Left renal pelvis (tissue), 4 donors: ENCODE results near the gene OS9. TPM values are rescaled to one million over a fixed set of nuclear protein-coding genes. Genes with fewer than 3 reads are reported as not detected.
"Not testable (repeated sequence)": the region's sequence is repeated elsewhere in the genome, so short reads cannot be mapped to it uniquely, and the experiment has no call there.

ENCODE experiments used
- DNase-seq, 4 donors: peaks; one replicate each; pipeline ENCODE4 v3.0.0-alpha.2; 2013; ENCODE audit warnings: low read depth in 4 of 4, low spot score in 3 of 4
- polyA plus RNA-seq, 4 donors: library from polyadenylated mRNA; unstranded; fragments of 120-200 nt; gene quantifications; one replicate each; pipeline ENCODE4 v1.2.1, GENCODE V29; 2013; ENCODE audit not compliant: insufficient read length in 4 of 4

OS9 gene
- polyA plus RNA-seq, 4 donors: 189 to 235 (median 201) TPM

DNA sequence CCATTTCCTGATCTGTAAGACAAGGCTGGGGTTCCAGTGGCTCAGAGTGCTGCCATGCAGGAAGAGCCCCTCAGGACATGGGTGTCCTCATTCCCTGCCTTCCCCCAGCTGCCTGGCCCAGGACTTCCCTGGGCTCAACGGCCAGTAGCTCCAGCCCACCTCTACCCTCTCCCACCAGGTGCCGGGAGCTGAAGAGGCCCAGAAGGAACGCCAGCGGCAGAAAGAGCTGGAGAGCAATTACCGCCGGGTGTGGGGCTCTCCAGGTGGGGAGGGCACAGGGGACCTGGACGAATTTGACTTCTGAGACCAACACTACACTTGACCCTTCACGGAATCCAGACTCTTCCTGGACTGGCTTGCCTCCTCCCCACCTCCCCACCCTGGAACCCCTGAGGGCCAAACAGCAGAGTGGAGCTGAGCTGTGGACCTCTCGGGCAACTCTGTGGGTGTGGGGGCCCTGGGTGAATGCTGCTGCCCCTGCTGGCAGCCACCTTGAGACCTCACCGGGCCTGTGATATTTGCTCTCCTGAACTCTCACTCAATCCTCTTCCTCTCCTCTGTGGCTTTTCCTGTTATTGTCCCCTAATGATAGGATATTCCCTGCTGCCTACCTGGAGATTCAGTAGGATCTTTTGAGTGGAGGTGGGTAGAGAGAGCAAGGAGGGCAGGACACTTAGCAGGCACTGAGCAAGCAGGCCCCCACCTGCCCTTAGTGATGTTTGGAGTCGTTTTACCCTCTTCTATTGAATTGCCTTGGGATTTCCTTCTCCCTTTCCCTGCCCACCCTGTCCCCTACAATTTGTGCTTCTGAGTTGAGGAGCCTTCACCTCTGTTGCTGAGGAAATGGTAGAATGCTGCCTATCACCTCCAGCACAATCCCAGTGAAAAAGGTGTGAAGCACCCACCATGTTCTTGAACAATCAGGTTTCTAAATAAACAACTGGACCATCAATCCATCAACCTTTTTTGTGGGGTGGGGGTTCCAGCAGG is 27.0 kb downstream of the OS9 start:
- DNase-seq: no peak

DNA sequence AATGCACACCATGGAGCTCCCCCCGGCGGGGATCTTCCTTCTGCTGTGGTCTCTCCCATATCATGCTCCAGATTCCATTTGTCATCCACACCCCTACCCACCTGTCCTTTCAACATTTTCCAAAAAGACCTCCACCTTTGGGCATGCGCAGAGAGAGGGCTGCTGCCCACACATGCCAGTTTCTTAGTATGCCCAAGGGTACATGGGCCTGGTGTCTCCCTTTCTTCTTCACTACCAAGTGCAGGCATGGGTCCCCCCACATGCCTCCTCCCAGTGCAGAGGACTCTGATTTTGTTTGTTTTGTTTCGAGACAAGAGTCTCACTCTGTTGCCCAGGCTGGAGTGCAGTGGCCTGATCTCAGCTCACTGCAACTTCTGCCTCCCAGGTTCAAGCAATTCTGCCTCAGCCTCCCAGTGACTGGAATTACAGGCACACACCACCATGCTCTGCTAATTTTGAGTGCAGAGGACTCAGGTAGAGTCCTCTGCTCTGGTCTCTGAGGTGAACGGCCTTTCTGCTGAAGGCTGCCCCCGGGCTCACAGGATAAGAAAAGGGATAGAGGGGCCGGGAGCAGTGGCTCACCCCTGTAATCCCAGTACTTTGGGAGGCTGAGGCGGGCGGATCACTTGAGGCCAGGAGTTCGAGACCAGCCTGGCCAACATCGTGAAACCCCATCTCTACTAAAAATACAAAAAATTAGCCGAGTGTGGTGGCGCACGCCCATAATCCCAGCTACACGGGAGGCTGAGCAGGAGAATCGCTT is 28.1 kb downstream of the OS9 start:
- not testable (repeated sequence) for DNase-seq

DNA sequence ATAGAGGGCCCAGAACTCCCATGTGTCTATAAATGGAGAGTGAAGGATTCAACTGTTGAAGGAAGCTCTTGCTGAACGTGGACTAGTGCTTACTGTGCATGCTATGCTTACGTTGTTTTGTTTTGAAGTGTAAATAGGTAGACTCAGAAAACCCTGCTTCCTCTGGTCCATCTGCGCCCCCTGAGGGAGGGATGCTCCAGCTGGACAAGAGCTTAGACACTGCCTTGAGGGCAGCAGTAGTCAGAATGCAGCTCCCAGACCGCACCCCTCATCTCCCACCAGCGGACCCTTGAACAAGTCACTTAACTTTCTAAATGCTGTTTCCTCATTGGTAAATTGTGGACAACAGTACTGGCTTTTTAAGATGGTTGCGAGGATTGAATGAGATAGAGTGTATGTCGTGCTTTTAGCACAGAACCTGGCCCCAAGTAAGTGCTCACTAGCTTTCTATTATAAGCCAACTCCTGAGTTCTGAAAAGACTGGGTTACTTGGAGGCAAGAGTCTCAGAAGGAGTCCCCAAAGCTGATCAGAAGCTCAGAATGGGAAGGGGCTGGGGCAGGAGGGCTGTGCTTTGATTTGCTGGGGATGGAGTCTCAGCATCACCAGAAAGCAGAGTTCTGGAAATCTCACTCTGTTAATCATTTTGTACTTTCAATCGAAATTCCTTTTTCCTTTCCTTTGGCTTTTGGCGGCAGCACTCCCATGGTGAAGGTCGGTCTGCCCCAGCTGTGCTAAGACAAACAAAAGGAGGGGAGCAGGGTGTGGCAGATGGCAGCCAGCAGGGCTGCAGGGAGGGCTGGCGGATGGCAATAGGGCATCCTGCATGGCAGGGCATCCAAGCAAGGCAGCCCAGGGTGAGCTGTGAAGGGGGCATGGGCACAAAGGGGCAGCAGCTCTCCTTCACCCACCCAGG is 29.0 kb downstream of the OS9 start:
- no peak for DNase-seq

DNA sequence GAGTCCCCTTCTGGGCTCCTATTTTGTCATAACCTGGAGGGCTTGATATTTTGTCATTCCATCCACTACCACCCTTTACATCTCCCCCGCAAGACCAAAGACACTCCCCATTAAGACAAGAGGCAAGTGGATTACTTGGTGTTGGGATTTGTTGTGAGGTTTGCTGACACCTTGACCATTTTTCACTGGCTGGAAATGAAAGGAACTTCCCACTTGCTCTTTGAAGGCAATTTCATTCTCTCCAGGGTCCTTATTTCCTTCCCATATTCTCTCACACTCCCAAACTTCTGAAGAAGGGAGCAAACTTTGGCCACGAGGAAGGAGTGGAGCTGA is 29.7 kb downstream of the OS9 start:
- no peak for DNase-seq

DNA sequence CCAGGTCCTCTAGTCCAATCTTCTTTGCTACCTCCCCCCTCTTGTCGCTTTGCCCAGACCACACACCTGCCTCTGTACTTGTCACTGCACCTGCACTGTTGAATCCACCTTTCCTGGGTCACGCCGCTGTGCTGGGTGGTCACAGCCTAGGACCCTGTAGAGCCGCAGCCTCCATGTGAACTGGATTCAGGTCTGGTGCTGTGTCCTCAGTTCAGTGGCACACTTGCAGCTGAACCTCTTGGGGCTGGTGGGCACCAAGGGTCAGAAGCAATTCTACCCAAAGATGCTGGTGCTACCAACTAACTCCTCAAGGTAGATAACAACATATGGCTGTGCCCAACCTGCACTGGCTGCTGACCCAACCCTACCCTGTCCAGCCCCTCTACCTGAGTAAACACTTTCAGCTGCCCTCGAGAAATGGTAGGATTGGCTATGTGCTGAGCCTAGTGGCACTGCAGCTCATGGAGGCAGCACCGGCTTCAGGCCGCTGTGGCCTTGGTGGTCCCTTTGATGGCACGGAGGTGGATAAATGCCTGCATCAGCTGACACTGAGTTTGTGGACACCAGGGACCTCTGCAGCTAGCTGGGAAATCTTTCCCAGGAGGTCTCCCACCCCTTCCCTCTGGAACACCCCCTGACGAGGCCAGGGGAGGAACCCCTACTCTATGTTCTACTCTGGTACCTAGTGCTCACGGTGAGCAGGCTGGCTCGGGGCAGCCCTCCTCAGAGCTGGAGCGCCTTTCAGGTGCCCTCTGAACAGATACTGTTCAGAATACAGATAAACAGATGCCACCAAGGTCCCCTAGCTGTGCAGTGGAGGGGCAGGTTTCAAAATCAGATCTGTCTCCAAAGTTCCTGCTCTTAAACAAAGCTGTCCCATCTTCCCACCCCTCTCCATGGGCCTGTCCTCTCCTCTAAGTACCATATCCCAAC is 30.3 kb downstream of the OS9 start:
- no peak for DNase-seq

DNA sequence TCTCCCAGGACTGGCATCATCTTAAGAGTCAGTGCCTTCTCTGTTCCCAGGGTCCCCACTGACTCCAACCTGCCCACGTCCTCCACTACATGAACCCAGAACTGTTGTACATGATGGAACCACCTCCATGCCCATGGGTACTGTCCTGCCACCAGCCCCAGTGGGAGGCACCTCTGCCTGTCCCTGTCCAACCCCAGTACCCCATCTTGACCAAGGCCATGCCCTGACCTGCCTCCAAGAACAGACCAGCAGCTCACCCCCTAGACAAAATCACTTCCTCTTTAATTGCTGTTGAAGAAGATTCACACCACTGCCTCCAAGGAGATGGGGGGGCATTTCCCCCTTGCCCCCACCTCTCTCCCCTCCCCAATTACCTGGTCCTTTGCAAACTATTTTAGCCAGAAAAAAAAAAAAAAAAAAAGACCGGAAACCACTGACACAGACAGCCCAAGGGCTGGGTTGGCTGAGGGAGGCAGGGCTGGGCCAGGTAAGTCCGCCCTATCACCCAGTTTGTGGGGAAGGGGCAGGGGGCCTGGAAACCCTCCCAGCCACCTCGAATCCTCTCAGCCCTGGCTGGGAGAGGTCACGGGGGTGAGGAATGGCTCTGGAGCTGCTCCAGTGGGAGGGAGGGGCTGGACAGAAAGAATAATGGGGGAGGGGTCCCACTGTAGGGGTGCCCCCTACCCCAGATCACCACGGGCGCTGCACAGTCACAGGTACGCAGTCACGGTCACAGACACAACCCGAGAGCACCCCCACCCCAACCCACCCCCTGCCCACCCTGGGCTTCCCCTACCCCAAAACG is 31.2 kb downstream of the OS9 start:
- DNase-seq: no peak

DNA sequence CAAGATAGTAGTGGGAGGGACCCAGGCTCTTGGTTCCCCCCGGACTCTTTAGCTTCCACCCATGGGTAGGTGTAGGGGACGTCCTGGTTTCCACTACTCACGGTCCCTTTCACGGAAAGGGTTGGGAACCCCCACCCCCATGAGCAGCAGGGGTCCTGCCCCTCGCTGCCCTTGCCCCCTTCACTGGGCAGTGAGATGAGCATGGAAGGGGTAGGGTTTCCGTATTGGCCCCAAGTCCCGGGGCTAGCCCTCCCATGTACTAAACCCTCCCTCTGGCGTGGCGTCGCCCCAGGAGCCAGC is 31.9 kb downstream of the OS9 start:
- DNase-seq: no peak

DNA sequence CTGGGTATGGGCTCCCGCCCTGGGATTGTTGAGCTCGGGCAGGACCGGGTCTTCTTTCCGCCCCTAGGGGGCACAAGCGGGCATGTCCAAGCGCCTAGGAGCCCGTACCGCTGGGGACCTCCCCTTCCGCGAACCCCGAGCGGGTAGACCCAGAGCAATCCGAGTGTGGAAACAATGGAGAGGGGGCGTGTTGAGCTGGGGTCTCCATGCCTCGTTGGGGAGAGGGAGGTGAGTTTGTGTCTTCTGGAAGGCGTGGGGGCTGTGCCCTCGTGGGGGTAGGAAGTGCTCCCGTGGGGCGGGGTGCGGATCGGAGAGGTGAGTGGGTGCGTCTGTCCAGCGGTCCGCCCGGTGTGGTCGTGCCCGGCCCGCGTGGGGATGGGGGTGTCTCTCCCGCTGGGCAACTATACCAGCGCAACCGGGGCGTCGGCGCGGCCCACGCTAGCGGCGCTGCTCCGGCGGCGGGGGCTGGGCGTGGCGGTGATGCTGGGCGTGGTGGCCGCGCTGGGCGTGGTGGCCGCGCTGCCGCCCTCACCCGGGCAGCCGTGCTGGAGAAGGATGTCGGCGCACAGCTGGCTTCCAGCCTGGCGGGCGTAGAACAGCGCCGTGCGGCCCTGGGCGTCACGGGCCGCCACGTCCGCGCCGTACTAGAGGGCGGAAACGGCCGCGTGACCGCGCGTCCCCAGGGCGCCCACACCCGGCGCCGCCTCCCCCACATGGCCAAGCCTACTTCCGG is 32.4 kb downstream of the OS9 start:
- no peak for DNase-seq

DNA sequence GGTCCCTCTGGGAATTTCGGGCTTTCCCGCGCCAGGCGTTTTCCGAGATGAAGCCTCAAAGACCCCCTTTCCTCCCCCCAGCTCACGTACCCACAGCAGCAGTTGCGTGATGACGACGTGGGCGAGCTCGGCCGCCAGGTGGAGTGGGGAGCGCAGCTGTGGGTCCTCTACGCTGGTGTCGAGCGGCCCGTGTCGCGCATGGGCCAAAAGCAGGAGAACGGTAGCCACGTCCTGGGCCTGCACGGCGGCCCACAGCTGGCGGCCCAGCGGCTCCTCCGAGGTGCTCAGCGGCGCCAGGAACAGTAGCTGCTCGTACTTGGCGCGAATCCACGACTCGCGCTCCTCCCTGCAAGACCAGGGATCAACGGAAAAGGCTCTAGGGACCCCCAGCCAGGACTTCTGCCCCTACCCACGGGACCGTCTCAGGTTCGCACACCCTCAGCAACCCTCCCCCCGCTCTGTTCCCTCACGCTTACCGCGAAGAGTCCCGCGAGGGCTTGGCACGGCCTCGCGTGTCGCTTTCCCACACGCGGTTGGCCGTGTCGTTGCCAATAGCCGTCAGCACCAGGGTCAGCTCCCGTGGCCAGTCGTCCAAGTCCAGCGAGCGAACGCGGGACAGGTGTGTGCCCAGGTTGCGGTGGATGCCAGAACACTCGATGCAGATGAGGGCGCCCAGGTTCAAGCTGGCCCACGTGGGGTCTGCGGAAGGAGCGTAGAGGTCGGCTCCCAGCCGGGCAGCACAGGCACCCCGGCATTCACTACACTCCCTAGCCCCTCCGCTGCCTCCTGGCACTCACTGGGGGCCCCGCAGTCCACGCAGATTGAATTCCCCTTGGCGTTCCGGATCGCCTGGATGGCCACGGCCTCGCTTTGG is 33.2 kb downstream of the OS9 start:
- DNase-seq: no peak

DNA sequence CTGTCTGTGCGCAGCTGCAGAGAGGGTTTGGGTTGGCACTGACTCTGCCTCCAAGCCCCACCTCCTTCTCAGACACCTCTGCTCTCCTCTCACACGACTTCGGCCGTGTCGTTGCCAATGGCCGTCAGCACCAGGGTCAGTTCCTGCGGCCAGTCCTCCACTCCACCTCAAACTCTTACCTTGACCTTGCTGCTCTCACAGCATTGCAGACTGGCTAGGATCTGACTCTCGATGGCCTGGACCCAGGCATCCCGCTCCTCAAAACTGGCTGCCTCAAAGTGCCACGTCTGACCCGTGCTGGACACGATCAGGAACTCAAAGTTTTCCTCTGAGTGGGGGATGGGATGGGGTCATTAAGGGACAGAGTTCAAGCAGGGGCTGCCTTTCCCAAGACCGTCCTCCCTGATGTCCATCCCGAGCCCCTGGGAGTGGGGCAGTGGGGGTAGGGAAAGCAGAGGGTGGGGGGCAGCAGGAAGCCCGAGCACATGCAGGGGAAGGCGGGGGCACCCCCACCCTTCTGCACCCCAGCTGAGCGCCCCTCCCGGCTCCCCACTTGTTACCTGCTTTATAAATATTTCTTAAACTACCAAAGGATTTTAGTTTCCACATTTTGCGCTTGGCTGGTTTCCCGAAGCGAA is 33.9 kb downstream of the OS9 start:
- no peak for DNase-seq

DNA sequence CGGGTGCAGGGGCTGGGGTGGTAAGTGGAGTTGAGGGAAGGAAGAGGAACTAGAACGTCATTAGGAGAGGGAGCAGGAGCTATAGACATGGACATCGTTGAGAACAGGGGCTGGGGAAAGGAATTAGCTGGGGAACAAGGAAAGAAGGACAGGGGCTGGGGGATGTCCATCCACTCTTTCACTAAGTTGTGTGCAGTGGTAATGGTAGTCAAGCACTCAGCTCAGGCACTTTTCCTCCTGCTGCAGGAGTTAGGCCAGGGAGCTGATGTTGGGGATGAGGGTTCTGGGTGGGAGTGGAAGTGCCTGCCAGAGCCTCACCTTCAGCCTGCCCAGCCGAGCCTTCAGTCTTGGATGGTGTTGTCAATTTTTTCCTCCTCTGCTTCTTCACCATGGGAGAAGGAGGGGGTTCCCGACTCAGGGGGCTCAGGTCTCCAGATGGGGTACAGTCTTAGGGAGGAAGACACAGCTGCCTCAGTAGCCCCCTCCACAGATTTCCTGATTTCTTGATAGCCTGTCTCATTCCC is 35.5 kb downstream of the OS9 start:
- DNase-seq: no peak

DNA sequence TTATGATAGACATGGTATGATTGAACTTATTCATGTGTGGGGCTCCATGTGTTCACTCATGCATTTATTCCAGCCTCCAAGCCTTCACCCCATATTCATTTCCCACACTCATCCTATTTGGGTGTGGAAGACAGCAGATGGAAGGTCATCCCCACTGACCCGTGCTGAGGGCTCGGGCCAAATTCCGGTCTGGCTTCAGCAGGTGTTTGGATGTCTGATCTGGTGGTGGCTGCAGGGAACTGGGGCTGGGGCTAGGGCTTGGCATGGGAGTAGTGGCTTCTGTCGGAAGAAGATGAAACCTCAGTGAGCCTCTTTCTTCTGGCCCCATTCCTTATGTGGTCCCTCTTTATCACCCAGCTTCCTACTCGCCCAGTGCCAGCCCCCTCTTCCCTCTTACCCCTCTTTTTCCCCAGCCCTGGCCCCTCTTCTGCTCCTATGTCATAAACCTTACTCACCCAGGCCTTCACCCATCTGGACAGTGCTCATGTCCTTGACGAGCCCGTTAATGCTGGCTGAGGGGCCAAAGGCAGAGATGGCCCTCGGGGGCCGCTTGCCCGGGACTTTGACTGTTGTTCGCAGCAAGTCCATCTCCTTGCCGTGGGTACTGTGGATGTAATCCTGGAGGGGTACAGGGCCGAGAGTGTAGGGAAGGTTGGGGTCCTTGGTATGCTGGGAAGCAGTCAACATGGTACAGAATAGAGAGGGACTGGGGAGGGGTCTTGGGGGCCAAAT is 36.6 kb downstream of the OS9 start:
- no peak for DNase-seq

DNA sequence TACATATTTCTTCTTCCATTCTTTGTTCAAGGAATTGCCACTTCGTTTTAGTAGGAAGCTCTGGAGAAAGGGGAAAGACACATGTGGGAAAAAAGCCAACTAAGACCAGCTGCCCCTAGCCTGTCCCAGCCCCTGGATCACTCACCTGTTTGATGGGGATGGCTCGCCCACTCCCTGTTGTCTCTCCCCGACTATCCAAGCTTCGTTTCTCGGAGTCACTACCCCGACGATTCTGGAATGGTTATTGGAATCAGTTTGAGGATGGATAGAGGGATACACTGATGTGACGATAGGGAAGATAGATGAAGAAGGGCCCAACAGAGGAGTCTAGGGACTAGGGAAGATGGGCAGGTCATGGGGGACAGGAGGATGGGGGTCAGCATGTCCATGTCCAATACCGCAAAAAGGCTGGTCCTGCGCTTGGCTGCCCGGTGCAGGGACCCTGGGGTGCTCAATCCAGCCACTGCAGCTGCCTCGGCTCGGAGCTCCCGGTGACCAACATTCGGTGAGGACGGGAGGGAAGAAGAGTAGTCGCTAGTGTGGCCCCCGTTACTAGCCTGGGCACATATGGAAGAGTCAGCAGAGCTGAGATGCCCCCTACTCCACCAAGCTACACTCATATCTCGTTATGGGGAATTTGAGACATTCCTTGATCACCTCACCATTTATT is 37.6 kb downstream of the OS9 start:
- no peak for DNase-seq

DNA sequence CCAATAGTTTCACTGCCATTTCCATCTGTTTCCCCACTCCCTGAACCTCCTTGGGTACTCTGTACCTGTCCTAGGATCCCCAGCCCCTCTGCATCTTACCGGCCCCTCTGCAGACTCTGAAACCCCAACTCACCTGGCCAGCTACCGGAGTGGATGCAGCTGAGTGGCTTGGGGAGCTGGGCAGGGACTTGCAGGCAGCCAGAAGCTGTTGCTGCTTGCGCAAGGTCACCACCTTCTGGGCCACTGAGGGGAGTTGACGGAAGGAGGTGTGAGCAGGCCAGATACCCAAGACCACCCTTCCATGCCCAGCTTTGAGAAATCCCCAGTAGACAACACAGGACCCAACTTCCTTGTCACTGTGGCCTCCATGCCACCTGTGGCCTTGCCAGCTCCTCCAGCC is 38.3 kb downstream of the OS9 start:
- DNase-seq: no peak

DNA sequence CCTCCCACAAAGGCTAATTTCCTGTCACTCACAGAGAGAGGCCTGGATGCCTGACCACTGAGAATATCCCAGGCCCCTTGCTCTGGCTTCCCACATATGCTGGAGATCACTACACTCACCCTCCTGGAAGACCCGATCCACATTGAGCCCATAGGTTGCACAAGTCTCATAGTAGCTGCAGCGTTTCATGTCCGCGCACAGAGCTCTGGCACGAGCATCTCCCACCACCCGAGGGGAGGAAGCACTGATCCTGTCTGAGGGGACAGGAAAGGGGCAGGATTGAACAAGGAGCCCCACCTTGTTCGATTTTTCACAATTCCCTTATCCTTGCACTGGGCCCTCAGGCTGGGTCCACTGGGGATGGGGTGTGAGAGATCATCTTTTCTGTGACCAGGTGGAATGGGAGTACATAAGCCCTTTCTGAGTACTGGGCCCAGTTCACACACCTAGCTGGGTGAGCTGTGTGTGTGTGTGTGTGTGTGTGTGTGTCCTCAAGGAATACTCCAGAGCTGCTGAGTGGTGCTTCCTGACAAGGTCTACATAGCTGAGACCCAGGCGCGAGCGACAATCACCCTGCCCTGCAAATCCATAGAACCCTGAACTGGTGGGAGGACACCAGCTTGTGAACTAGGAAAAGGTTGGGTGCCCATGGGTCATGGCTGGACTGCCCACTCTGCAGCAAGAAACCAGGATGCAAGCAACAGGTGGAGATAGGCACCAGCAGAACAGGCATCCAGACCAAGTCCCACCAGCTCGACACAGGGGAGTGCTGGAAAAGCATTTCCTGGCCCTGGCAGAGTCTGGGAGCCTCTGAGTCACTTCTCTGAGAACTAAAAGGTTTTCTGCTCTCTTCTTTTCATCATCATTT is 39.0 kb downstream of the OS9 start:
- no peak for DNase-seq
